ENCODE data around the gene HPS1. TPM values are rescaled to one million over a fixed set of nuclear protein-coding genes. Genes with fewer than 3 reads are reported as not detected.

The HPS1 gene
- polyA plus RNA-seq, 2 of the 4 experiments (the other 2 are of a cell fraction), result 25.1 to 28.2 TPM

- TF ChIP-seq KDM5A (IDR thresholded peaks at IDR 0.05) (no peak), PHF8 (IDR thresholded peaks at IDR 0.05; ENCODE audit: borderline replicate concordance, low read depth) (no peak), ZNF302 (CRISPR knock-in tag; IDR thresholded peaks at IDR 0.05) (no peak), JUNB (IDR thresholded peaks at IDR 0.05) (no peak), JUN (IDR thresholded peaks at IDR 0.05) (no peak), ELK1 (IDR thresholded peaks at IDR 0.05; ENCODE audit: low read depth, low read length) (no peak)
- Histone ChIP-seq H3K4me1 (no peaks in the 10 kb centered on the region), H3K4me3 (no peak overlapping the region), H3K9me3 (no peaks in the 10 kb centered on the region), H3K4me2 (no peak overlapping the region), H3K27ac (no peak overlapping the region)
- WGBS (ENCODE audit: missing lambda C conversion rate), result 27% methylated on average over 5 of the region's 5 CpGs
- FAIRE-seq, result no peak
- no peak for DNase-seq (ENCODE audit: low read depth in 1 of 2, low spot score in 1 of 2)
- ATAC-seq, result no peak
- POLR2A ChIA-PET, result no interaction called here
- CTCF ChIA-PET, result interaction anchor here (1.8 to 6.4 kb wide), 2 partner anchors 8 to 14 kb away, joined by 7 to 46 read pairs; no protein-coding TSS in a partner anchor
These were observed 34.7 kb upstream of the HPS1 start for GRCh38 chr10:98481404-98481945.

GRCh38 chr10:98478430-98479222 lies 31.9 kb upstream of the HPS1 start:
- CTCF ChIA-PET, result interaction anchor here (0.8 to 6.4 kb wide), 3 partner anchors 11 to 768 kb away, joined by 3 to 46 read pairs (median 4); no protein-coding TSS in a partner anchor
- no peak for ATAC-seq

GRCh38 chr10:98477861-98478260 lies 31.1 kb upstream of the HPS1 start:
- H3K9me3 ChIP-seq, result no peaks in the 10 kb centered on the region
- FAIRE-seq (no peak), DNase-seq (ENCODE audit: low read depth in 1 of 2, low spot score in 1 of 2) (no peak), ATAC-seq (no peak)
- H3K4me2 ChIP-seq, result no peak overlapping the region
- no peak overlapping the region for H3K27ac ChIP-seq
- no peak overlapping the region for H3K4me3 ChIP-seq
- POLR2A ChIA-PET, result no interaction called here
- no peaks in the 10 kb centered on the region for H3K4me1 ChIP-seq
- no peak for TF ChIP-seq FOSL2 (IDR thresholded peaks at IDR 0.05)
- no peak for TF ChIP-seq FOSL2 (CRISPR knock-in tag; IDR thresholded peaks at IDR 0.05)
- TF ChIP-seq EHMT2 (IDR thresholded peaks at IDR 0.05; ENCODE audit: low read depth), result no peak
- TF ChIP-seq GATA3 (IDR thresholded peaks at IDR 0.05; ENCODE audit: borderline replicate concordance), result no peak
- no peak for TF ChIP-seq NR3C1 (IDR thresholded peaks at IDR 0.05)
- no peak for TF ChIP-seq EP300 (IDR thresholded peaks at IDR 0.05)
- no peak for TF ChIP-seq HES2 (IDR thresholded peaks at IDR 0.05)
- CTCF ChIA-PET, result interaction anchor here (1.5 to 6.4 kb wide), 2 partner anchors 10 to 769 kb away, joined by 4 to 46 read pairs; no protein-coding TSS in a partner anchor

More at GRCh38 chr10:98478430-98479222, 31.9 kb upstream of the HPS1 start:
- no peak overlapping the region for H3K4me3 ChIP-seq
- H3K9me3 ChIP-seq, result no peaks in the 10 kb centered on the region
- POLR2A ChIA-PET, result no interaction called here
- TF ChIP-seq PHF8 (IDR thresholded peaks at IDR 0.05; ENCODE audit: borderline replicate concordance, low read depth), result no peak
- no peak for TF ChIP-seq RNF2 (IDR thresholded peaks at IDR 0.05; ENCODE audit: borderline replicate concordance, low read depth)
- no peak for TF ChIP-seq MAX (IDR thresholded peaks at IDR 0.05)
- no peak for TF ChIP-seq KDM1A (IDR thresholded peaks at IDR 0.05; ENCODE audit: low read depth)
- no peak for TF ChIP-seq MYC (IDR thresholded peaks at IDR 0.05; ENCODE audit: borderline replicate concordance, low read length)
- TF ChIP-seq NPAS2 (CRISPR knock-in tag; IDR thresholded peaks at IDR 0.05; ENCODE audit: borderline replicate concordance), result no peak
- TF ChIP-seq HOXB5 (CRISPR knock-in tag; IDR thresholded peaks at IDR 0.05), result no peak
- no peak for TF ChIP-seq SREBF2 (IDR thresholded peaks at IDR 0.05)
- TF ChIP-seq MAFK (IDR thresholded peaks at IDR 0.05; ENCODE audit: partially characterized antibody), result no peak
- no peak for TF ChIP-seq ZNF302 (CRISPR knock-in tag; IDR thresholded peaks at IDR 0.05)
- 3% methylated on average over 6 of the region's 6 CpGs for WGBS (ENCODE audit: missing lambda C conversion rate)
- no peak overlapping the region for H3K4me2 ChIP-seq
- H3K27ac ChIP-seq, result no peak overlapping the region
- H3K4me1 ChIP-seq, result no peaks in the 10 kb centered on the region
- no peak for FAIRE-seq
- no peak for DNase-seq (ENCODE audit: low read depth in 1 of 2, low spot score in 1 of 2)

Measured in A549 (cell line).